Stimulated activated CD8-positive, alpha-beta memory T cell treated with anti-CD3 and anti-CD28 coated beads, Interleukin-12 subunit alpha, Interleukin-12 subunit beta, amount 100 ng/mL, for 24 hours (primary cell): ENCODE measurements around the gene KCNJ8.

Experiments used
- DNase-seq: peaks from one replicate; pipeline ENCODE4 v3.0.0-alpha.2; 2020; ENCODE audit errors: extremely low read depth

The KCNJ8 gene

GRCh38 chr12:21715386-21715785, 59.1 kb downstream of the KCNJ8 start:
- no peak for DNase-seq
